ENCODE data around the gene GDPD4.

The GDPD4 gene

DNA sequence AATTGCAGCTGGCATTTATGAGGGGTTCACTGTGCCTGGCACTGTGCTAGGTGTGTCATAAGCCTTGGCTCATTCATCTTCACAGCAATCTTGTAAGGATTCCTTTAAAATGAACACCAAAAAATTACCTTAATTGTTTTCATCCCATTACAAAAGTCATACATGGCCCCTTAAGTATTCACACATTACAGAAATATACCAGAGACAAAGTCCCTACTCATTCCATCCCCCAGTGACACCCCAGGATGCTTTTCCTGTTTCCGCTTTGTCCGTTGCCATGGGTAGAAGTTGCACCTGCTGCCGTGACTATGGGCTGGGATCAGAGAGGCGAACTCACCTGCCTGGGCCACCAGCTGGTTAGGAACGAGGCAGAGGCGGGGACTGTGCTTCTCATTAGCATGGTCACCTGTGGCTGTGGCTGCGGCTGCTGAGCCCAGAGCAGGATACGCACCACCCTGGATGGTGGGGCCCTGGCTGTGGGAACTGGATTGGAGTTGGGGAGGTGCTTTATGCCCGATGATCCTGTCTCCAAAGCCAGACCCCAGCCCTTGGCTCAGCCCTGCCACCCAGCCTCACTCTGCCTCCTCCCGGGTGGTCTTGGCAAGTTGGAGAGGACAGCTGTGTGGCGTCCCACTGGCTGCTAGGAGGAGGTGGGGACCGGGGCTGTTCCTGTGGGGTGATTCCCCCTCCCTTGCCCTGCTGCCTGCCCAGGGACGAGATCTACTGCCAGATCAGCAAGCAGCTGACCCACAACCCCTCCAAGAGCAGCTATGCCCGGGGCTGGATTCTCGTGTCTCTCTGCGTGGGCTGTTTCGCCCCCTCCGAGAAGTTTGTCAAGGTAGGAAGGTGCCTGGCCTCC, 112.6 kb downstream of the GDPD4 start:
- Histone ChIP-seq H3K4me1 (ENCODE audit: control extremely low read depth in 1 of 4, control insufficient read depth in 4 of 4, insufficient read depth in 4 of 4, low read length in 3 of 4) (no peaks in the 10 kb centered on the region), H3K27me3 (replicated peaks in 2 of 5; ENCODE audit: control insufficient read depth in 4 of 5, insufficient read depth in 5 of 5, low read length in 4 of 5) (no peaks in the 10 kb centered on the region), H3K9me3 (ENCODE audit: control extremely low read depth in 1 of 5, control insufficient read depth in 4 of 5, insufficient read depth in 2 of 5, low read depth in 1 of 5, low read length in 4 of 5) (no peaks in the 10 kb centered on the region), H3K27ac (ENCODE audit: insufficient read depth in 1 of 2, low read depth in 1 of 2, low read length in 2 of 2, poor library complexity in 1 of 2, severe bottlenecking in 2 of 2) (no peak overlapping the region), H3K4me3 (ENCODE audit: control insufficient read depth in 1 of 7, extremely low read depth in 1 of 7, insufficient read depth in 4 of 7, low read depth in 2 of 7, low read length in 6 of 7) (no peak overlapping the region), H3K36me3 (ENCODE audit: control insufficient read depth in 4 of 4, insufficient read depth in 4 of 4, low read length in 3 of 4) (no peaks in the 10 kb centered on the region)
- ChIA-PET CTCF (interaction anchor here (0.7 to 10.9 kb wide), 24 partner anchors 9 to 449 kb away, joined by 3 to 240 read pairs (median 6); partner anchors contain the start of genes CLNS1A and MYO7A), POLR2A (no interaction called here)
- no peak for DNase-seq
- WGBS (ENCODE audit: insufficient coverage), result 90% methylated on average over 9 of the region's 18 CpGs

DNA sequence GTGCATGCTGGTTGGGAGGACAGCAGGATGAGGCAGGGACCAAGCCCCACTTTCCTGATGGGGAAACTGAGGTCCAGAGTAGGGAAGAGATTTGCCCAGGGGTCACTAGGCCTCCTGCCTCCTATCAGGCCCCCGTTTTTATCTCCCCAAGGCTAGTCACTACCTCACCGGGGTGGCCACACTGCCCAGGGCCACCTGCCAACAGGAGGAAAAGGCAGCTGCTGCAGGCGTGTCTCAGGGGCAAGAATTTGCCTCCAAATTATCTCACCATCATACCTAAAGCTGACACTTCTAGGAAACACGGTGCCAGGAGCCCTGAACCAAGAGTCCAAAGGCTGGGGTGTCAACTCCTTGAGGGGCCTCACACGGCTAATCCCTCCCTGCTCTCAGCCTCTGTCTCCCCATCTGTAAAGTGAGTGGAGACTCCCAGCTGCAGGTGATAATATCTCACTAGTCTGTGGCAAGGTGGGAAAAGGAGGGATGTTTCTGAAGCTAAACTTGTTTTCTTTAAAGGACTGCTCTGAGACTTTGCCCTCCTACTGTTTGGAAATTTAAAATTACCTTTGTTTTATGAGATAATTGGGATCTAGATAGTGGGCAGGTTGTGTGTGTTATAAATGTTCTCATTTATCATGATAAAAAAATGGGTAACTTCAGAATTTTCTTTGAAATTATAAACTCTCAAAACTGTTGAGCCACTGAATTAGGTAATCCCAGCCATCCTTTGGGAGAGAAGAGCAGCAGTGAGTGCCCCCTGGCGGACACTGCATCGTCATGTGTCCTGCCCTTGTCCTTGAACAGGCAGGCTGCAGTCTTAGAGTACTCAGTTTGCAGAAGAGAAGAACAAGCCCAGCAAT, 113.5 kb downstream of the GDPD4 start:
- 62% methylated on average over 7 of the region's 7 CpGs for WGBS (ENCODE audit: insufficient coverage)
- Histone ChIP-seq H3K4me3 (ENCODE audit: control insufficient read depth in 1 of 7, extremely low read depth in 1 of 7, insufficient read depth in 4 of 7, low read depth in 2 of 7, low read length in 6 of 7) (no peak overlapping the region), H3K27ac (ENCODE audit: insufficient read depth in 1 of 2, low read depth in 1 of 2, low read length in 2 of 2, poor library complexity in 1 of 2, severe bottlenecking in 2 of 2) (no peak overlapping the region), H3K36me3 (ENCODE audit: control insufficient read depth in 4 of 4, insufficient read depth in 4 of 4, low read length in 3 of 4) (no peaks in the 10 kb centered on the region), H3K27me3 (replicated peaks in 2 of 5; ENCODE audit: control insufficient read depth in 4 of 5, insufficient read depth in 5 of 5, low read length in 4 of 5) (no peaks in the 10 kb centered on the region), H3K9me3 (ENCODE audit: control extremely low read depth in 1 of 5, control insufficient read depth in 4 of 5, insufficient read depth in 2 of 5, low read depth in 1 of 5, low read length in 4 of 5) (no peaks in the 10 kb centered on the region), H3K4me1 (ENCODE audit: control extremely low read depth in 1 of 4, control insufficient read depth in 4 of 4, insufficient read depth in 4 of 4, low read length in 3 of 4) (no peaks in the 10 kb centered on the region)
- POLR2A ChIA-PET, result interaction anchor here (0.6 kb wide), 1 partner anchor 444 kb away, joined by 4 read pairs; no protein-coding TSS in a partner anchor
- CTCF ChIA-PET, result interaction anchor here (0.7 to 10.9 kb wide), 30 partner anchors 8 to 450 kb away, joined by 3 to 240 read pairs (median 7); partner anchors contain the start of genes CLNS1A and MYO7A
- peak; percentile 73 to 89 (median 80) for DNase-seq

DNA sequence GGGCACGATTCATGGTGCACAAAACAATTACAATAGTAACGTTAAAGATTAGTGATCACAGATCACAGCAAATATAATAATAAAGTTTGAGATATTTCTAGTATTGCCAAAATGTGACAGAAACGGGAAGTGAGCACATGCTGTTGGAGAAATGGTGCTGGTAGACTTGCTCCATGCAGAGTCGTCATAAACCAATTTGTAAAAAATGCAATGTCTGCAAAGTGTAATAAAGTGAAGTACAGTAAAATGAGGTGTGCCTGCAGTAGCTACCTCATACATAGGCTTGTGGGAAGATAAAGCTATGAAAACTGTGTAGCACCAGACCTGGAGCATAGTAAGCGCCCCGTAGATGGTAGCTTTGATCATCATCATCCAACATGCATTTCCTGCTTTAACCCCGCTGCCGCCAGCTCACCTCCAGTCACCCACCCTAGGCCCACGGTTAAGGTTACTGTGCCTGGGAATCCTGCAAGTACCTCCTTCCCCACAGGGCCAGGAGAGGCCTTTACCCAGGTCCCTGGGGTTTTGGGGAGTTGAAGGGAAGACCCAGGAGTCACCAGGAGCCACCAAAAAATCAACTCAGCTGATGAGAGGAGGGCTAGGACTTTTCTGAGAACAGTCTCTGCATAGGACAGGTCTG, 114.3 kb downstream of the GDPD4 start:
- Histone ChIP-seq H3K27me3 (replicated peaks in 2 of 5; ENCODE audit: control insufficient read depth in 4 of 5, insufficient read depth in 5 of 5, low read length in 4 of 5) (no peaks in the 10 kb centered on the region), H3K4me3 (ENCODE audit: control insufficient read depth in 1 of 7, extremely low read depth in 1 of 7, insufficient read depth in 4 of 7, low read depth in 2 of 7, low read length in 6 of 7) (no peak overlapping the region), H3K9me3 (ENCODE audit: control extremely low read depth in 1 of 5, control insufficient read depth in 4 of 5, insufficient read depth in 2 of 5, low read depth in 1 of 5, low read length in 4 of 5) (no peaks in the 10 kb centered on the region), H3K27ac (ENCODE audit: insufficient read depth in 1 of 2, low read depth in 1 of 2, low read length in 2 of 2, poor library complexity in 1 of 2, severe bottlenecking in 2 of 2) (no peak overlapping the region), H3K36me3 (ENCODE audit: control insufficient read depth in 4 of 4, insufficient read depth in 4 of 4, low read length in 3 of 4) (no peaks in the 10 kb centered on the region), H3K4me1 (ENCODE audit: control extremely low read depth in 1 of 4, control insufficient read depth in 4 of 4, insufficient read depth in 4 of 4, low read length in 3 of 4) (no peaks in the 10 kb centered on the region)
- ChIA-PET CTCF (interaction anchor here (0.7 to 10.9 kb wide), 25 partner anchors 8 to 267 kb away, joined by 3 to 240 read pairs (median 7); partner anchors contain the start of gene MYO7A), POLR2A (no interaction called here)
- no peak for DNase-seq
- 100% methylated on average over 3 of the region's 9 CpGs for WGBS (ENCODE audit: insufficient coverage)

DNA sequence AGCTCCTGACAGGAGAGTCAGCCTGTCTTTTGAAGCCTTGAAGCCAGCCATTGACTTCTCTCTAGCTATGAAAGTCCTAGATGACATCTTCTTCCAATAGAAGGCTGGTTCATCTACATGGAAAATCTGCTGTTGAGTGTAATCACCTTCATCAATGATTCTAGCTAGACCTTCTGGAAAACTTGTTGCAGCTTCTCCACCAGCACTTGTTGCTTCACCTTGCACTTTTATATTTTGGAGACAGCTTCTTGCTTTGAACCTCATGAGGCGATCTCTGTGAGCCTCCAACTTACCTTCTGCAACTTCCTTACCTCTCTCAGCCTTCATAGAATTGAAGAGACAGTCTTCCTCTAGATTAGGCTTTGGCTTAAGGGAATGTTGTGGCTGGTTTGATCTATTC, 115.2 kb downstream of the GDPD4 start:
- no peaks in the 10 kb centered on the region for H3K36me3 ChIP-seq (ENCODE audit: control insufficient read depth in 4 of 4, insufficient read depth in 4 of 4, low read length in 3 of 4)
- no peak for DNase-seq
- ChIA-PET POLR2A (no interaction called here), CTCF (interaction anchor here (1.1 to 10.9 kb wide), 11 partner anchors 13 to 267 kb away, joined by 3 to 240 read pairs (median 11); partner anchors contain the start of gene MYO7A)
- H3K4me1 ChIP-seq (ENCODE audit: control extremely low read depth in 1 of 4, control insufficient read depth in 4 of 4, insufficient read depth in 4 of 4, low read length in 3 of 4), result no peaks in the 10 kb centered on the region
- no peak overlapping the region for H3K27ac ChIP-seq (ENCODE audit: insufficient read depth in 1 of 2, low read depth in 1 of 2, low read length in 2 of 2, poor library complexity in 1 of 2, severe bottlenecking in 2 of 2)
- no CpG with 5 or more reads among the region's 1 CpG for WGBS (ENCODE audit: insufficient coverage)
- no peak overlapping the region for H3K4me3 ChIP-seq (ENCODE audit: control insufficient read depth in 1 of 7, extremely low read depth in 1 of 7, insufficient read depth in 4 of 7, low read depth in 2 of 7, low read length in 6 of 7)
- no peaks in the 10 kb centered on the region for H3K9me3 ChIP-seq (ENCODE audit: control extremely low read depth in 1 of 5, control insufficient read depth in 4 of 5, insufficient read depth in 2 of 5, low read depth in 1 of 5, low read length in 4 of 5)
- no peaks in the 10 kb centered on the region for H3K27me3 ChIP-seq (replicated peaks in 2 of 5; ENCODE audit: control insufficient read depth in 4 of 5, insufficient read depth in 5 of 5, low read length in 4 of 5)

DNA sequence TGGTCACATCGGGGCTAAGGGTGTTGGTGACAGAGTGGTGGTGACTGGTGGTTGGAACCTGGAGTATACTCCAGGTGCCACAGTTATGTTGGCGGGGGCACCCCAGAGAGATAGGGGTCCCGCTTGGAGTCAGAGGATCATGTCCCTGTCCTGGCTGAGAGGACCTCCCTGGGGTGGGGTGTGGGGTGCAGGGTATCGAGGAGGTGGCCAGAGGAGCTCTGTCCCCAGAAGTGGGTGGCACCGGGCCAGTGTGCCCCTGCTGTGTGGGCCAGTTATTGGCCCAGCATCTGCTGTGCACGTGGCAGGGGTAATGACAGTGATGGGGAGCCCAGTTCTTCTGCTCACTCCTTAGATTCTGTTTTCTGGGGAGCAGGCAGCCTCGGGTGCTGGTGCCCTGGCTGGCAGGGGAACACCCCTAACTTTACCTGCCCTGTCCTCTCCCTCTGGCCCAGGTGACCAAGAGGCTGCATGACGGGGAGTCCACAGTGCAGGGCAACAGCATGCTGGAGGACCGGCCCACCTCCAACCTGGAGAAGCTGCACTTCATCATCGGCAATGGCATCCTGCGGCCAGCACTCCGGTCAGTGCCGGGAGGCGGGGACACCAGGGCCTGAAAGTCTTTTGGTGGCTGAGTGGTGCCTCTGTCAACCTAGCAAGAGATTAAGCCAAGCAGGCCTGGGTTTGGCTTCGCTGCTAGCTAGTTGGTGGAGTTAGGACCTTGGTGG, 117.2 kb downstream of the GDPD4 start:
- CTCF ChIA-PET, result interaction anchor here (0.7 to 10.9 kb wide), 8 partner anchors 10 to 77 kb away, joined by 3 to 240 read pairs (median 10); partner anchors contain the start of gene MYO7A
- no peaks in the 10 kb centered on the region for H3K27me3 ChIP-seq (replicated peaks in 2 of 5; ENCODE audit: control insufficient read depth in 4 of 5, insufficient read depth in 5 of 5, low read length in 4 of 5)
- DNase-seq, result no peak

DNA sequence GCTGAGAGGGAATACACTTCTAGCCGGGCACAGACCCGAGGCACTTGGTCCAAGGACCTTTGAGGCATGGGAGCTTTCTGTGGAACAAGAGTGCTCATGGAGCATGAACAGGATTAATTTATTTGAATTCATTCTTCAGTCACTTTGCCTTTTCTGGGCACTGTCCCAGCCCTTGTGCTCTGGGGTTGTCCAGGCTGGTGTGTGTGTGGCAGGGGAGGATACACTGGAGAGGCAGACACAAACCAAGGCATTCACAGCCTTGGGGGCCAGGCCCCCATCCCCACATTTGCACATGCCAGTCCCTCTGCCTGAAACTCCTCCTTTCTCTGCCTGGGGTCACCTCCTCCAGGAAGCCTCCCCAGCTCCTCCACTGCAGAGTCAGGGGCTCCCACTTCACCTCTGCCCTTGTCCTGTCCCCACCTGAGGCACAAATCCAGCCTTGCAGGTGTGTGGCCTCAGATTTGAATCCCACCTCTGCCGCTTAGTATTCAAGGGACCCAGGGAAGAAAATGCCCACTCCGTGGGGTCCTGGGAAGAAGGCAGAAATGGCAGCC, 118.0 kb downstream of the GDPD4 start:
- Histone ChIP-seq H3K27ac (ENCODE audit: insufficient read depth in 1 of 2, low read depth in 1 of 2, low read length in 2 of 2, poor library complexity in 1 of 2, severe bottlenecking in 2 of 2) (no peak overlapping the region), H3K36me3 (ENCODE audit: control insufficient read depth in 4 of 4, insufficient read depth in 4 of 4, low read length in 3 of 4) (no peaks in the 10 kb centered on the region), H3K9me3 (ENCODE audit: control extremely low read depth in 1 of 5, control insufficient read depth in 4 of 5, insufficient read depth in 2 of 5, low read depth in 1 of 5, low read length in 4 of 5) (no peaks in the 10 kb centered on the region), H3K4me3 (ENCODE audit: control insufficient read depth in 1 of 7, extremely low read depth in 1 of 7, insufficient read depth in 4 of 7, low read depth in 2 of 7, low read length in 6 of 7) (no peak overlapping the region), H3K4me1 (ENCODE audit: control extremely low read depth in 1 of 4, control insufficient read depth in 4 of 4, insufficient read depth in 4 of 4, low read length in 3 of 4) (no peaks in the 10 kb centered on the region), H3K27me3 (replicated peaks in 2 of 5; ENCODE audit: control insufficient read depth in 4 of 5, insufficient read depth in 5 of 5, low read length in 4 of 5) (no peaks in the 10 kb centered on the region)
- POLR2A ChIA-PET, result interaction anchor here (0.6 kb wide), 1 partner anchor 29 kb away, joined by 4 read pairs; no protein-coding TSS in a partner anchor
- CTCF ChIA-PET, result interaction anchor here (1.1 to 10.9 kb wide), 5 partner anchors 9 to 77 kb away, joined by 3 to 240 read pairs (median 5); partner anchors contain the start of gene MYO7A
- 100% methylated on average over 3 of the region's 4 CpGs for WGBS (ENCODE audit: insufficient coverage)
- DNase-seq, result no peak

More for the DNA sequence above, 117.2 kb downstream of the GDPD4 start:
- POLR2A ChIA-PET, result no interaction called here
- H3K36me3 ChIP-seq (ENCODE audit: control insufficient read depth in 4 of 4, insufficient read depth in 4 of 4, low read length in 3 of 4), result no peaks in the 10 kb centered on the region
- no peak overlapping the region for H3K4me3 ChIP-seq (ENCODE audit: control insufficient read depth in 1 of 7, extremely low read depth in 1 of 7, insufficient read depth in 4 of 7, low read depth in 2 of 7, low read length in 6 of 7)
- WGBS (ENCODE audit: insufficient coverage), result 95% methylated on average over 8 of the region's 15 CpGs
- H3K4me1 ChIP-seq (ENCODE audit: control extremely low read depth in 1 of 4, control insufficient read depth in 4 of 4, insufficient read depth in 4 of 4, low read length in 3 of 4), result no peaks in the 10 kb centered on the region
- no peak overlapping the region for H3K27ac ChIP-seq (ENCODE audit: insufficient read depth in 1 of 2, low read depth in 1 of 2, low read length in 2 of 2, poor library complexity in 1 of 2, severe bottlenecking in 2 of 2)
- no peaks in the 10 kb centered on the region for H3K9me3 ChIP-seq (ENCODE audit: control extremely low read depth in 1 of 5, control insufficient read depth in 4 of 5, insufficient read depth in 2 of 5, low read depth in 1 of 5, low read length in 4 of 5)

All from common myeloid progenitor, CD34-positive (primary cell).